ENCODE data around the gene MAP3K4.
A peak's percentile ranks its signal among the peaks of the same experiment; 100 is the strongest.
"Not testable (repeated sequence)": the region's sequence is repeated elsewhere in the genome, so short reads cannot be mapped to it uniquely, and the experiment has no call there.

MAP3K4 gene

GRCh38 chr6:160972594-160972993, 19.0 kb upstream of the MAP3K4 start:
- DNase-seq (ENCODE audit: low spot score), result not testable (repeated sequence)

- no peak for DNase-seq (ENCODE audit: low spot score)
Measured at GRCh38 chr6:160973311-160974250, 18.0 kb upstream of the MAP3K4 start.

- DNase-seq (ENCODE audit: low spot score), result no peak
Measured at GRCh38 chr6:160974304-160974771, 17.2 kb upstream of the MAP3K4 start.

- no peak for DNase-seq (ENCODE audit: low spot score)
Measured at GRCh38 chr6:160975162-160975561, 16.4 kb upstream of the MAP3K4 start.

GRCh38 chr6:160975961-160976360, 15.6 kb upstream of the MAP3K4 start:
- DNase-seq (ENCODE audit: low spot score), result not testable (repeated sequence)

- no peak for DNase-seq (ENCODE audit: low spot score)
Measured at GRCh38 chr6:160978141-160978901, 13.2 kb upstream of the MAP3K4 start.

- DNase-seq (ENCODE audit: low spot score), result no peak
Measured at GRCh38 chr6:160979061-160979708, 12.4 kb upstream of the MAP3K4 start.

GRCh38 chr6:160983377-160983948, 8.1 kb upstream of the MAP3K4 start:
- not testable (repeated sequence) for DNase-seq (ENCODE audit: low spot score)

GRCh38 chr6:160986851-160987250, 4.7 kb upstream of the MAP3K4 start:
- DNase-seq (ENCODE audit: low spot score), result no peak

GRCh38 chr6:160987265-160987664, 4.3 kb upstream of the MAP3K4 start:
- no peak for DNase-seq (ENCODE audit: low spot score)

GRCh38 chr6:160990847-160991405, 643 bp upstream of the MAP3K4 start:
- no peak for DNase-seq (ENCODE audit: low spot score)

- DNase-seq (ENCODE audit: low spot score), result peak; percentile 40
Measured at GRCh38 chr6:160992061-160992979, 751 bp downstream of the MAP3K4 start.

- no peak for DNase-seq (ENCODE audit: low spot score)
Measured at GRCh38 chr6:160992980-160993314, 1.4 kb downstream of the MAP3K4 start.

- no peak for DNase-seq (ENCODE audit: low spot score)
Measured at GRCh38 chr6:160995271-160995670, 3.7 kb downstream of the MAP3K4 start.

- no peak for DNase-seq (ENCODE audit: low spot score)
Measured at GRCh38 chr6:160996131-160996601, 4.6 kb downstream of the MAP3K4 start.

- DNase-seq (ENCODE audit: low spot score), result no peak
Measured at GRCh38 chr6:160998217-160998616, 6.6 kb downstream of the MAP3K4 start.

GRCh38 chr6:160998766-160999165, 7.2 kb downstream of the MAP3K4 start:
- no peak for DNase-seq (ENCODE audit: low spot score)

- no peak for DNase-seq (ENCODE audit: low spot score)
Measured at GRCh38 chr6:160999516-160999915, 7.9 kb downstream of the MAP3K4 start.

GRCh38 chr6:161000632-161001031, 9.1 kb downstream of the MAP3K4 start:
- no peak for DNase-seq (ENCODE audit: low spot score)

- DNase-seq (ENCODE audit: low spot score), result no peak
Measured at GRCh38 chr6:161001421-161001820, 9.9 kb downstream of the MAP3K4 start.

- DNase-seq (ENCODE audit: low spot score), result no peak
Measured at GRCh38 chr6:161003336-161003735, 11.8 kb downstream of the MAP3K4 start.
